Kidney (tissue), 14 donors: Measurements from ENCODE around the gene ULK4. TPM values are rescaled to one million over a fixed set of nuclear protein-coding genes. Genes with fewer than 3 reads are reported as not detected.

ENCODE experiments used
- DNase-seq, 5 donors: peaks; one replicate each; pipeline ENCODE4 v3.0.0-alpha.2; 2013 to 2020
- FAIRE-seq: peaks from 2 replicates; lab custom pipeline; 2012; peaks lifted over from hg19 to GRCh38; lab: Jason Lieb, UNC
- H3K27ac ChIP-seq, 2 donors: one replicate each; pipeline ENCODE4 v1.7.0; 2013; ENCODE audit warnings: low read depth in 2 of 2, low read length in 2 of 2, inconsistent platforms in 1 of 2
- H3K27me3 ChIP-seq: one replicate; pipeline ENCODE4 v1.7.1; 2013; ENCODE audit warnings: low read length, inconsistent platforms; ENCODE audit not compliant: control insufficient read depth, insufficient read depth
- H3K36me3 ChIP-seq, 3 donors: one replicate each; pipeline versions ENCODE4 v1.7.0 to v1.7.1; 2013; ENCODE audit warnings: low read length in 3 of 3, control low read depth in 1 of 3, inconsistent platforms in 1 of 3; ENCODE audit not compliant: insufficient read depth in 3 of 3, control insufficient read depth in 2 of 3
- H3K4me1 ChIP-seq, 3 donors: one replicate each; pipeline versions ENCODE4 v1.7.0 to v1.7.1; 2013; ENCODE audit warnings: low read length in 3 of 3, inconsistent platforms in 1 of 3, low read depth in 1 of 3; ENCODE audit not compliant: control insufficient read depth in 2 of 3, insufficient read depth in 2 of 3
- H3K4me3 ChIP-seq, 3 donors: one replicate each; pipeline versions ENCODE4 v1.7.0 to v1.8.1; 2013; ENCODE audit warnings: low read length in 3 of 3, control low read depth in 1 of 3, inconsistent platforms in 1 of 3
- H3K9ac ChIP-seq, 3 donors: one replicate each; pipeline versions ENCODE4 v1.7.0 to v1.7.1; 2013; ENCODE audit warnings: low read length in 3 of 3, control low read depth in 1 of 3, inconsistent platforms in 1 of 3
- H3K9me3 ChIP-seq, 3 donors: one replicate each; pipeline versions ENCODE4 v1.7.0 to v1.7.1; 2013; ENCODE audit warnings: low read length in 3 of 3, control low read depth in 1 of 3, inconsistent platforms in 1 of 3; ENCODE audit not compliant: control insufficient read depth in 2 of 3, insufficient read depth in 1 of 3
- intact Hi-C: fragments of 100-400 bp; cut with DNase I; formaldehyde crosslinking; loops from one replicate; pipeline ENCODE4 v1.11.1; 2022
- polyA plus RNA-seq: library from polyadenylated mRNA; stranded (reverse); fragments of 350-450 nt; fragmentation: Illumina TruSeq; extraction: RNeasy Lipid Tissue Mini Kit (QIAGEN cat#74804); gene quantifications from one replicate; pipeline ENCODE4 v1.2.3, GENCODE V29; 2014; ENCODE audit warnings: low read depth, low replicate concordance; ENCODE audit not compliant: insufficient read depth
- total RNA-seq: library from RNA; stranded (reverse); fragmentation: NEBNext Ultra II Directional; extraction: Animal tissue kit (Norgen Biotek cat#: 25700); gene quantifications from one replicate; pipeline ENCODE4 v1.2.1, GENCODE V29; 2021
- TF ChIP-seq, protein P1 (sequence below): IDR thresholded peaks from 3 replicates; pipeline ENCODE4 v1.5.1; 2012; ENCODE audit warnings: mild to moderate bottlenecking, moderate library complexity, borderline replicate concordance; ENCODE audit not compliant: insufficient read depth; ENCODE audit errors: extremely low read depth
- donor health status: control.
- donor health status: control.
- donor health status: control.
- donor health status: control.
- donor health status: control.
- donor health status: DM: yes; HTN: yes; CAD: no.
- donor health status: Normal renal cell carcinoma (clear cell type).

ULK4 gene
- total and polyA plus RNA-seq, 2 donors from 2014 or later, result 4.6 to 20.5 TPM

DNA sequence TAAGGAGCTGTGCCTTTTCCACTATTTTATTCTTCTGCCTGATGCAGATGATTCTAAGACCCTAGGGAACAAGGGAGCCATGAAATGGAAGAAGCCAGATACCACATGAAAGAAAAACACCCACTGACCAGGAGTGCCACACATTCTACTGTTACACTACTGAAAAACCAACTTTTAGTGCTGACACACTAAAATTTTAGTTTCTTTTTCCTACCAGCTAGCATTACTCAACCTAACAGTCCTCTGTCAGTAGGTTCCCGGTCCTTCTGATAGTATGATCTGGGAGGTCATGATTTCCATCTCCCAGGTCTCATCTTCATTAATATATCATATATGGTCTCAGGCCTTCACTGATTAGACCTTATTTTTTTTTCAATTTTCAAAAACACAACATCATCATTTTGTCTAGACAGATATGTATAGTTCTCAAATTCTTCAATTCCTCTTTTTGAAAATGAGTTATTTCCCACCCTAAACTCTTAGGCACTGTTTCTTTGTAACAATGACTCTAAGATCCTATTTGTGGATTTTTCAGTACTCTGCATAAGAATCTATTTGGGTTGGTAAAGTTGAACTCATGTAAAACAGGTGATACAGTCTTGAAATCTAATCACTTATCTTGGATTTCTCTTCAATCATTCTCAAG lies 440.8 kb downstream of the ULK4 start:
- no peak overlapping the region for H3K27ac ChIP-seq
- H3K9me3 ChIP-seq, result no peaks in the 10 kb centered on the region
- H3K9ac ChIP-seq, result no peak overlapping the region
- FAIRE-seq (no peak), DNase-seq (no peak)
- intact Hi-C loops, result no loop called here
- TF ChIP-seq, protein P1, sequence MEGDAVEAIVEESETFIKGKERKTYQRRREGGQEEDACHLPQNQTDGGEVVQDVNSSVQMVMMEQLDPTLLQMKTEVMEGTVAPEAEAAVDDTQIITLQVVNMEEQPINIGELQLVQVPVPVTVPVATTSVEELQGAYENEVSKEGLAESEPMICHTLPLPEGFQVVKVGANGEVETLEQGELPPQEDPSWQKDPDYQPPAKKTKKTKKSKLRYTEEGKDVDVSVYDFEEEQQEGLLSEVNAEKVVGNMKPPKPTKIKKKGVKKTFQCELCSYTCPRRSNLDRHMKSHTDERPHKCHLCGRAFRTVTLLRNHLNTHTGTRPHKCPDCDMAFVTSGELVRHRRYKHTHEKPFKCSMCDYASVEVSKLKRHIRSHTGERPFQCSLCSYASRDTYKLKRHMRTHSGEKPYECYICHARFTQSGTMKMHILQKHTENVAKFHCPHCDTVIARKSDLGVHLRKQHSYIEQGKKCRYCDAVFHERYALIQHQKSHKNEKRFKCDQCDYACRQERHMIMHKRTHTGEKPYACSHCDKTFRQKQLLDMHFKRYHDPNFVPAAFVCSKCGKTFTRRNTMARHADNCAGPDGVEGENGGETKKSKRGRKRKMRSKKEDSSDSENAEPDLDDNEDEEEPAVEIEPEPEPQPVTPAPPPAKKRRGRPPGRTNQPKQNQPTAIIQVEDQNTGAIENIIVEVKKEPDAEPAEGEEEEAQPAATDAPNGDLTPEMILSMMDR, result no peak
- H3K36me3 ChIP-seq, result no peaks in the 10 kb centered on the region
- H3K4me3 ChIP-seq, result no peak overlapping the region
- H3K27me3 ChIP-seq, result no peaks in the 10 kb centered on the region
- H3K4me1 ChIP-seq, result no peaks in the 10 kb centered on the region

DNA sequence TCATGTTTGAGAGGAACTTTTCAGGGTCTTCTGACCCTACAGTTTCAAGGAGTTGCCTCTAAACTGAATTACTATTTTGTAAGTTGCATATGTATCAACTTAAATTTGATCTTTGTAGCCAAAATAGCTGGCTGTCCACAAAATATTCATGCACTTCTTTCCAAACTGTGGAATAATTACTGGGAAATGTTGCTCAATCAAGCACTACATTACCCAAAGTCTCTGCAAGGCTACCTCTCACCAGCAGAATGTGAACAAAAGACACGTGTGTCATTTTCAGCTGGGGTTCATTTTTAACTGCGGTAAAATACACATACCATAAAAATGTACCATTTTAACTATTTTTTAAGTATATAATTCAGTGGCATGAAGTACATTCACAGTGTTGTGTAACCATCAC lies 442.2 kb downstream of the ULK4 start:
- Histone ChIP-seq H3K36me3 (no peaks in the 10 kb centered on the region), H3K4me1 (no peaks in the 10 kb centered on the region), H3K27me3 (no peaks in the 10 kb centered on the region), H3K4me3 (no peak overlapping the region), H3K9ac (no peak overlapping the region), H3K9me3 (no peaks in the 10 kb centered on the region), H3K27ac (no peak overlapping the region)
- no peak for DNase-seq
- intact Hi-C loops, result no loop called here
- TF ChIP-seq, protein P1, result no peak
- no peak for FAIRE-seq

DNA sequence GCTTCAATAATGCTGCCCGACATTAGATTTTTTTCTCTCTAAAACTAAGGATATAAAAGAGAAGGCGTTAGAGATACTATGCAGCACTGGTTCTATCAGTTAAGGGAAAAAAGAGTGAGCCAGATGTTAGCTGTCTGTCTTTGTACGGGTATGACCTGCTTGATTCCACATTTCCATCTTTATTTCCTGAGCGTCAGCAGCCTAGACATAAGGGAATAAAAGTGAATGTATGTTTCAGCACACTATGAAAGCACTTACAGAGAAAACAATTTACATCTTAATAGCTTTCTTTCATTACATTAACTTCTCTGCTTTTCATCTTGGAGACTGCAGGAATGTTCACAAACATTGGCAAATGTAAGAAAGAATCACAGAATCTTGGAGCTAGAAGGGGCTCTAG lies 443.3 kb downstream of the ULK4 start:
- TF ChIP-seq, protein P1, result no peak
- intact Hi-C loops, result no loop called here
- Histone ChIP-seq H3K9me3 (no peaks in the 10 kb centered on the region), H3K27me3 (no peaks in the 10 kb centered on the region), H3K4me1 (no peaks in the 10 kb centered on the region), H3K36me3 (no peaks in the 10 kb centered on the region), H3K9ac (no peak overlapping the region), H3K4me3 (no peak overlapping the region), H3K27ac (no peak overlapping the region)
- FAIRE-seq (no peak), DNase-seq (peak in 2 of 5 donors; percentile 28 to 69)
